ENCODE data around the gene KRTAP20-2. TPM values are rescaled to one million over a fixed set of nuclear protein-coding genes. Genes with fewer than 3 reads are reported as not detected.

The KRTAP20-2 gene
- total and polyA plus RNA-seq, 5 donors from 2014 or later: not detected

DNA sequence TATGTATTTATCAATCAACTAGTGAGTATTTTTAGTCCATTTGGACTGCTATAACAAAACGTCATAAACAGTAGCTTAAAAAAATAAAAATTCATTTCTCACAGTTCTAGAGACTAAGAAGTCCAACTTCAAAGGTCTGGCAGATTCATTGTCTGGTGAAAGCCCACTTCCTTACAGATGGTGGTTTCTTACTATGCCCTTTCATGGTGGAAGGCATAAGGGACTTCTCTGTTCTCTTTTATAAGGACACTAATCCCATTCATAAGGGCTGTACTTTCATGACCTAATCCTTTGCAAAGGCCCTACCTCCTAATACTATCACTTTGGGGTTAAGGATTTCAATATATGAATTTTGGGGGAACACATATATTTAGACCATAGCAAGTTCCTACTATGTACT, 45.6 kb downstream of the KRTAP20-2 start:
- Mint-ChIP-seq H3K27ac (no peak overlapping the region), H3K36me3 (no peaks in the 10 kb centered on the region), H3K9me3 (peaks cover 0 to 5% (median 0%) of the 10 kb centered on the region in 7 donors), H3K4me1 (no peaks in the 10 kb centered on the region), H3K4me3 (no peak overlapping the region), H3K27me3 (no peaks in the 10 kb centered on the region)
- Histone ChIP-seq H3K4me1 (ENCODE audit: control insufficient read depth, insufficient read depth, low read length, poor library complexity, severe bottlenecking) (no peaks in the 10 kb centered on the region), H3K27me3 (ENCODE audit: control insufficient read depth, insufficient read depth, low read length) (no peaks in the 10 kb centered on the region), H3K4me3 (ENCODE audit: low read depth, low read length) (no peak overlapping the region), H3K27ac (ENCODE audit: insufficient read depth, low read length, poor library complexity, severe bottlenecking) (no peak overlapping the region), H3K36me3 (ENCODE audit: control insufficient read depth, insufficient read depth, low read length) (no peaks in the 10 kb centered on the region), H3K9me3 (ENCODE audit: control insufficient read depth in 2 of 2, low read length in 2 of 2) (no peaks in the 10 kb centered on the region)
- DNase-seq (no peak), ATAC-seq (ENCODE audit: low read depth in 2 of 2) (no peak)

- Mint-ChIP-seq H3K36me3 (no peaks in the 10 kb centered on the region), H3K9me3 (peaks cover 0 to 3% (median 0%) of the 10 kb centered on the region in 7 donors), H3K4me3 (no peak overlapping the region), H3K4me1 (no peaks in the 10 kb centered on the region), H3K27me3 (no peaks in the 10 kb centered on the region), H3K27ac (no peak overlapping the region)
- Histone ChIP-seq H3K27me3 (ENCODE audit: control insufficient read depth, insufficient read depth, low read length) (no peaks in the 10 kb centered on the region), H3K4me1 (ENCODE audit: control insufficient read depth, insufficient read depth, low read length, poor library complexity, severe bottlenecking) (no peaks in the 10 kb centered on the region), H3K4me3 (ENCODE audit: low read depth, low read length) (no peak overlapping the region), H3K9me3 (ENCODE audit: control insufficient read depth in 2 of 2, low read length in 2 of 2) (no peaks in the 10 kb centered on the region), H3K27ac (ENCODE audit: insufficient read depth, low read length, poor library complexity, severe bottlenecking) (no peak overlapping the region), H3K36me3 (ENCODE audit: control insufficient read depth, insufficient read depth, low read length) (no peaks in the 10 kb centered on the region)
- no peak for ATAC-seq (ENCODE audit: low read depth in 2 of 2)
- no peak for DNase-seq
These were observed 49.5 kb downstream of the KRTAP20-2 start for GRCh38 chr21:30684506-30684905.

Other genes starting within 250 kb of the KRTAP20-2 start
- not detected for gene KRTAP13-1, start 239.2 kb upstream of the KRTAP20-2 start, total RNA-seq
- not detected for gene KRTAP13-1, start 239.2 kb upstream of the KRTAP20-2 start, polyA plus RNA-seq
- gene KRTAP13-3, start 209.3 kb upstream of the KRTAP20-2 start, total RNA-seq: not detected
- not detected for gene KRTAP13-3, start 209.3 kb upstream of the KRTAP20-2 start, polyA plus RNA-seq
- not detected for gene KRTAP13-4, start 205.0 kb upstream of the KRTAP20-2 start, total RNA-seq
- gene KRTAP13-4, start 205.0 kb upstream of the KRTAP20-2 start, polyA plus RNA-seq: not detected
- gene KRTAP15-1, start 194.9 kb upstream of the KRTAP20-2 start, total RNA-seq: not detected
- not detected for gene KRTAP15-1, start 194.9 kb upstream of the KRTAP20-2 start, polyA plus RNA-seq
- not detected for gene KRTAP19-1, start 154.8 kb upstream of the KRTAP20-2 start, total RNA-seq
- gene KRTAP19-1, start 154.8 kb upstream of the KRTAP20-2 start, polyA plus RNA-seq: not detected
- gene KRTAP19-2, start 147.8 kb upstream of the KRTAP20-2 start, total RNA-seq: not detected
- gene KRTAP19-2, start 147.8 kb upstream of the KRTAP20-2 start, polyA plus RNA-seq: not detected
- gene KRTAP19-3, start 143.2 kb upstream of the KRTAP20-2 start, total RNA-seq: not detected
- gene KRTAP19-3, start 143.2 kb upstream of the KRTAP20-2 start, polyA plus RNA-seq: not detected
- gene KRTAP19-4, start 138.0 kb upstream of the KRTAP20-2 start, total RNA-seq: not detected
- not detected for gene KRTAP19-4, start 138.0 kb upstream of the KRTAP20-2 start, polyA plus RNA-seq
- gene KRTAP19-5, start 133.1 kb upstream of the KRTAP20-2 start, total RNA-seq: not detected
- not detected for gene KRTAP19-5, start 133.1 kb upstream of the KRTAP20-2 start, polyA plus RNA-seq
- gene KRTAP19-6, start 93.3 kb upstream of the KRTAP20-2 start, total RNA-seq: not detected
- gene KRTAP19-6, start 93.3 kb upstream of the KRTAP20-2 start, polyA plus RNA-seq: not detected
- not detected for gene KRTAP19-7, start 73.9 kb upstream of the KRTAP20-2 start, total RNA-seq
- not detected for gene KRTAP19-7, start 73.9 kb upstream of the KRTAP20-2 start, polyA plus RNA-seq
- gene KRTAP22-2, start 44.8 kb upstream of the KRTAP20-2 start, total RNA-seq: not detected
- gene KRTAP22-2, start 44.8 kb upstream of the KRTAP20-2 start, polyA plus RNA-seq: not detected
- gene KRTAP6-3, start 42.8 kb upstream of the KRTAP20-2 start, total RNA-seq: not detected
- not detected for gene KRTAP6-3, start 42.8 kb upstream of the KRTAP20-2 start, polyA plus RNA-seq
- not detected for gene KRTAP6-2, start 36.3 kb upstream of the KRTAP20-2 start, total RNA-seq
- not detected for gene KRTAP6-2, start 36.3 kb upstream of the KRTAP20-2 start, polyA plus RNA-seq
- gene KRTAP22-1, start 34.1 kb upstream of the KRTAP20-2 start, total RNA-seq: not detected
- gene KRTAP22-1, start 34.1 kb upstream of the KRTAP20-2 start, polyA plus RNA-seq: not detected
- gene KRTAP6-1, start 21.3 kb upstream of the KRTAP20-2 start, total RNA-seq: not detected
- gene KRTAP6-1, start 21.3 kb upstream of the KRTAP20-2 start, polyA plus RNA-seq: not detected
- not detected for gene KRTAP20-1, start 18.8 kb upstream of the KRTAP20-2 start, total RNA-seq
- not detected for gene KRTAP20-1, start 18.8 kb upstream of the KRTAP20-2 start, polyA plus RNA-seq
- gene KRTAP20-4, start 14.6 kb upstream of the KRTAP20-2 start, total RNA-seq: not detected
- not detected for gene KRTAP20-4, start 14.6 kb upstream of the KRTAP20-2 start, polyA plus RNA-seq
- not detected for gene KRTAP20-3, start 7.7 kb downstream of the KRTAP20-2 start, total RNA-seq
- not detected for gene KRTAP20-3, start 7.7 kb downstream of the KRTAP20-2 start, polyA plus RNA-seq
- not detected for gene KRTAP21-3, start 83.6 kb downstream of the KRTAP20-2 start, total RNA-seq
- gene KRTAP21-3, start 83.6 kb downstream of the KRTAP20-2 start, polyA plus RNA-seq: not detected
- gene KRTAP21-2, start 112.1 kb downstream of the KRTAP20-2 start, total RNA-seq: not detected
- gene KRTAP21-2, start 112.1 kb downstream of the KRTAP20-2 start, polyA plus RNA-seq: not detected
- gene KRTAP21-1, start 120.2 kb downstream of the KRTAP20-2 start, total RNA-seq: not detected
- gene KRTAP21-1, start 120.2 kb downstream of the KRTAP20-2 start, polyA plus RNA-seq: not detected
- gene KRTAP8-1, start 178.1 kb downstream of the KRTAP20-2 start, total RNA-seq: not detected
- not detected for gene KRTAP8-1, start 178.1 kb downstream of the KRTAP20-2 start, polyA plus RNA-seq
- not detected for gene KRTAP7-1, start 194.6 kb downstream of the KRTAP20-2 start, total RNA-seq
- not detected for gene KRTAP7-1, start 194.6 kb downstream of the KRTAP20-2 start, polyA plus RNA-seq
- not detected for gene KRTAP11-1, start 246.4 kb downstream of the KRTAP20-2 start, total RNA-seq
- not detected for gene KRTAP11-1, start 246.4 kb downstream of the KRTAP20-2 start, polyA plus RNA-seq